Endodermal cell (in vitro differentiated cells): ENCODE data around the gene UGT1A4. TPM values are rescaled to one million over a fixed set of nuclear protein-coding genes. Genes with fewer than 3 reads are reported as not detected.

Experiments used
- DNase-seq: peaks from one replicate; pipeline ENCODE4 v3.0.0-alpha.2; 2017
- H3K27ac ChIP-seq: 2 replicates; pipeline ENCODE4 v1.5.1; 2013; ENCODE audit warnings: mild to moderate bottlenecking, low read depth, low read length, moderate library complexity
- H3K27me3 ChIP-seq: 2 replicates; pipeline ENCODE4 v1.6.1; 2013; ENCODE audit warnings: mild to moderate bottlenecking, low read length, moderate library complexity; ENCODE audit not compliant: insufficient read depth, control insufficient read depth, poor library complexity, severe bottlenecking
- H3K36me3 ChIP-seq: 2 replicates; pipeline ENCODE4 v1.7.0; 2013; ENCODE audit warnings: mild to moderate bottlenecking, low read length, moderate library complexity; ENCODE audit not compliant: control insufficient read depth, insufficient read depth
- H3K4me1 ChIP-seq: one replicate; pipeline ENCODE4 v1.7.0; 2013; ENCODE audit warnings: low read length; ENCODE audit not compliant: control insufficient read depth, insufficient read depth
- H3K4me3 ChIP-seq: 2 replicates; pipeline ENCODE4 v1.5.1; 2013; ENCODE audit warnings: mild to moderate bottlenecking, low read length, moderate library complexity
- H3K9ac ChIP-seq: 2 replicates; pipeline ENCODE4 v1.6.1; 2013; ENCODE audit warnings: mild to moderate bottlenecking, low read length, moderate library complexity; ENCODE audit not compliant: poor library complexity, severe bottlenecking; ENCODE audit errors: extremely low read depth
- H3K9me3 ChIP-seq: 2 replicates; pipeline ENCODE4 v1.6.1; 2013; ENCODE audit warnings: mild to moderate bottlenecking, low read length, moderate library complexity; ENCODE audit not compliant: control insufficient read depth
- H3K27ac Mint-ChIP-seq: 2 replicates; pipeline ENCODE4 v1.8.0; 2020; ENCODE audit warnings: mixed read lengths
- H3K27me3 Mint-ChIP-seq: 2 replicates; pipeline ENCODE4 v1.8.0; 2021; ENCODE audit warnings: mild to moderate bottlenecking, mixed read lengths; ENCODE audit not compliant: insufficient read depth
- H3K36me3 Mint-ChIP-seq: 2 replicates; pipeline ENCODE4 v1.8.0; 2020; ENCODE audit warnings: low read depth, mixed read lengths
- H3K4me1 Mint-ChIP-seq: 2 replicates; pipeline ENCODE4 v1.8.0; 2020; ENCODE audit warnings: mixed read lengths
- H3K4me3 Mint-ChIP-seq: 2 replicates; pipeline ENCODE4 v1.8.0; 2020; ENCODE audit warnings: mild to moderate bottlenecking, moderate library complexity, mixed read lengths
- H3K9me3 Mint-ChIP-seq: 2 replicates; pipeline ENCODE4 v1.8.0; 2020; ENCODE audit warnings: mild to moderate bottlenecking, mixed read lengths
- WGBS, 2 experiments: methylation state at CpG; one replicate each; pipeline versions ENCODE4 v1.1.5 to v1.1.7; 2013; ENCODE audit warnings: missing lambda C conversion rate in 2 of 2, mixed read lengths in 1 of 2; ENCODE audit not compliant: insufficient coverage in 1 of 2, insufficient read length in 1 of 2; 5-methylcytosine and 5-hydroxymethylcytosine counted together
- total RNA-seq, 2 donors: library from RNA; stranded (reverse); fragmentation: NEBNext Ultra II Directional in 1 of 2; extraction: Animal tissue kit (Norgen Biotek cat#: 25700) in 1 of 2; gene quantifications; 2 replicates in 1 of 2; 3 replicates in 1 of 2; pipeline ENCODE4 v1.2.1, GENCODE V29; 2021
- TF ChIP-seq, protein P1 (sequence below): fragments of 200-600 bp; sonication (generic); conservative IDR thresholded peaks from 2 replicates; pipeline ENCODE4 v1.5.0; 2021; ENCODE audit warnings: antibody characterized with exemption, mild to moderate bottlenecking

The UGT1A4 gene
- total RNA-seq, 2 donors from 2014 or later: not detected

DNA sequence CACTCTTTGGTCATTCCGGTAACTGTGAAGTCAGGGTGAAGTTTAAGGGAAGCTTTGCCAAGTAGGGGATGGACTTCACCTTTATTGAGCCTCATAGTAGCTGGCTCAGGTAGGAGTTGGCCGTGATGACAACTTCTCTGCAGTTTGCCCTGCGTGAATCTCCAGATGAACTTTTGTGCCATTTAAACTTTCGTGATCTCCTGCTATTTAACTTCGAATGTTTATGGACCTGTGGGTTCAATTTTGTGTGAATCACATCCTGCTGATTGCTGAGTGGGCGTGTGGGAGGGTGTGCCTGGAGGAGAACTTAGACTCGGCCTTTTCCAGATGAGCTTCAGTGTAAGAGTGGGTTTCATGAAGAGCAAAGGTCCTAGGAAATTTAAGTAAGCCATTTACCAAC is 45.7 kb downstream of the UGT1A4 start:
- peaks cover 5% of the 10 kb centered on the region for H3K27me3 Mint-ChIP-seq
- no peak overlapping the region for H3K4me3 Mint-ChIP-seq
- TF ChIP-seq, protein P1, sequence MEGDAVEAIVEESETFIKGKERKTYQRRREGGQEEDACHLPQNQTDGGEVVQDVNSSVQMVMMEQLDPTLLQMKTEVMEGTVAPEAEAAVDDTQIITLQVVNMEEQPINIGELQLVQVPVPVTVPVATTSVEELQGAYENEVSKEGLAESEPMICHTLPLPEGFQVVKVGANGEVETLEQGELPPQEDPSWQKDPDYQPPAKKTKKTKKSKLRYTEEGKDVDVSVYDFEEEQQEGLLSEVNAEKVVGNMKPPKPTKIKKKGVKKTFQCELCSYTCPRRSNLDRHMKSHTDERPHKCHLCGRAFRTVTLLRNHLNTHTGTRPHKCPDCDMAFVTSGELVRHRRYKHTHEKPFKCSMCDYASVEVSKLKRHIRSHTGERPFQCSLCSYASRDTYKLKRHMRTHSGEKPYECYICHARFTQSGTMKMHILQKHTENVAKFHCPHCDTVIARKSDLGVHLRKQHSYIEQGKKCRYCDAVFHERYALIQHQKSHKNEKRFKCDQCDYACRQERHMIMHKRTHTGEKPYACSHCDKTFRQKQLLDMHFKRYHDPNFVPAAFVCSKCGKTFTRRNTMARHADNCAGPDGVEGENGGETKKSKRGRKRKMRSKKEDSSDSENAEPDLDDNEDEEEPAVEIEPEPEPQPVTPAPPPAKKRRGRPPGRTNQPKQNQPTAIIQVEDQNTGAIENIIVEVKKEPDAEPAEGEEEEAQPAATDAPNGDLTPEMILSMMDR: no peak
- no peak overlapping the region for H3K27ac Mint-ChIP-seq
- Histone ChIP-seq H3K27ac (no peak overlapping the region), H3K36me3 (no peaks in the 10 kb centered on the region), H3K27me3 (peaks cover 14% of the 10 kb centered on the region), H3K9ac (no peak overlapping the region), H3K4me3 (no peak overlapping the region), H3K4me1 (no peaks in the 10 kb centered on the region), H3K9me3 (no peaks in the 10 kb centered on the region)
- WGBS, 2 experiments: 89 to 95% methylated on average over 5 to 7 of the region's 7 CpGs
- no peak for DNase-seq
- no peaks in the 10 kb centered on the region for H3K36me3 Mint-ChIP-seq
- no peaks in the 10 kb centered on the region for H3K4me1 Mint-ChIP-seq
- no peaks in the 10 kb centered on the region for H3K9me3 Mint-ChIP-seq

DNA sequence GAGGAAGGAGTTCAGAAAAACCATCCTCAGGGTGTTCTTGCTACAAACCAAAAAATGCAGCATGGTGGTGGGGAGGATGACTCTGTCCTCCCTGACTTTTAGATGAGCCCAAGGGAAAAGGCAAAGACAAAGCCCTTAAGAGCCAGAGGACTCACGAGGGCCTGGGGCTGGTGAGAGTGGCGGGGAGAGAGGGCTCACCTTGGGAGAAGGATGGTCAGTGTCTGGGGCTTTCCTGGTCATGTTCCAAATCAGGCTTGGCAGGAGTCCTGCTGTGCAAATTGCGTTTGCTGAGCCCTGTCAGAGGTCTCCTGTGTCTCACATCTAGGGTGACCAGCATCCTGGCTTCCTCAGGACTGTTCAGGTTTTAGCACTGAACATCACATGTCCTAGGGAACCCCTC is 46.2 kb downstream of the UGT1A4 start:
- H3K36me3 ChIP-seq: no peaks in the 10 kb centered on the region
- H3K9ac ChIP-seq: no peak overlapping the region
- WGBS, 2 experiments: 67 to 84% methylated on average over 1 to 3 of the region's 3 CpGs
- TF ChIP-seq, protein P1: no peak
- no peak overlapping the region for H3K4me3 ChIP-seq
- H3K9me3 ChIP-seq: no peaks in the 10 kb centered on the region
- H3K4me3 Mint-ChIP-seq: no peak overlapping the region
- no peaks in the 10 kb centered on the region for H3K9me3 Mint-ChIP-seq
- peaks cover 5% of the 10 kb centered on the region for H3K27me3 Mint-ChIP-seq
- H3K27me3 ChIP-seq: peaks cover 14% of the 10 kb centered on the region
- no peak overlapping the region for H3K27ac Mint-ChIP-seq
- DNase-seq: no peak
- no peaks in the 10 kb centered on the region for H3K4me1 ChIP-seq
- no peaks in the 10 kb centered on the region for H3K4me1 Mint-ChIP-seq
- H3K27ac ChIP-seq: no peak overlapping the region
- H3K36me3 Mint-ChIP-seq: no peaks in the 10 kb centered on the region

DNA sequence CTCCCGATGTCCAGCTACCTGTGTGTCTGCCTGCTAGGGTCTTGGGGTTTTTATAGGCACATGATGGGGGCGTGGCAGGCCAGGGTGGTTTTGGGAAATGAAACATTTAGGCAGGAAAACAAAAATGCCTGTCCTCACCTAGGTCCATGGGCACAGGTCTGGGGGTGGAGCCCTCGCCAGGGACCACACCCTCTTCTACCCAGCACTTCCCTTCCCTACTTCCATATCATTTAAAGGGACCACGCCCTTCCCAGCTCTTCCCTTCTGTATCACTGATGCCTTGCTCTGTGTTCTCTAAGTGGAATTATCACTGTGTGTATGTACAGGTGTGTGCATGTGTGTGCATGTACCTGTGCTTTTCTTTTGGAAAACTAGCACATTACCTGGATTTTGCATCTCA is 47.9 kb downstream of the UGT1A4 start:
- TF ChIP-seq, protein P1: no peak
- peaks cover 5% of the 10 kb centered on the region for H3K9me3 Mint-ChIP-seq
- no peaks in the 10 kb centered on the region for H3K36me3 ChIP-seq
- H3K4me3 Mint-ChIP-seq: no peak overlapping the region
- H3K27ac ChIP-seq: no peak overlapping the region
- no peaks in the 10 kb centered on the region for H3K4me1 Mint-ChIP-seq
- 86 to 100% methylated on average over 1 to 4 of the region's 4 CpGs for WGBS, 2 experiments
- no peaks in the 10 kb centered on the region for H3K36me3 Mint-ChIP-seq
- no peaks in the 10 kb centered on the region for H3K9me3 ChIP-seq
- DNase-seq: no peak
- H3K4me1 ChIP-seq: no peaks in the 10 kb centered on the region
- no peak overlapping the region for H3K9ac ChIP-seq
- H3K27me3 ChIP-seq: peaks cover 14% of the 10 kb centered on the region
- H3K4me3 ChIP-seq: no peak overlapping the region
- H3K27me3 Mint-ChIP-seq: peaks cover 3% of the 10 kb centered on the region
- H3K27ac Mint-ChIP-seq: no peak overlapping the region
